ENCODE measurements around the gene NXPH4. TPM values are rescaled to one million over a fixed set of nuclear protein-coding genes. Genes with fewer than 3 reads are reported as not detected.

Gene NXPH4
- total RNA-seq, 2 donors from 2014 or later, result 0.81 TPM; not detected in 1

DNA sequence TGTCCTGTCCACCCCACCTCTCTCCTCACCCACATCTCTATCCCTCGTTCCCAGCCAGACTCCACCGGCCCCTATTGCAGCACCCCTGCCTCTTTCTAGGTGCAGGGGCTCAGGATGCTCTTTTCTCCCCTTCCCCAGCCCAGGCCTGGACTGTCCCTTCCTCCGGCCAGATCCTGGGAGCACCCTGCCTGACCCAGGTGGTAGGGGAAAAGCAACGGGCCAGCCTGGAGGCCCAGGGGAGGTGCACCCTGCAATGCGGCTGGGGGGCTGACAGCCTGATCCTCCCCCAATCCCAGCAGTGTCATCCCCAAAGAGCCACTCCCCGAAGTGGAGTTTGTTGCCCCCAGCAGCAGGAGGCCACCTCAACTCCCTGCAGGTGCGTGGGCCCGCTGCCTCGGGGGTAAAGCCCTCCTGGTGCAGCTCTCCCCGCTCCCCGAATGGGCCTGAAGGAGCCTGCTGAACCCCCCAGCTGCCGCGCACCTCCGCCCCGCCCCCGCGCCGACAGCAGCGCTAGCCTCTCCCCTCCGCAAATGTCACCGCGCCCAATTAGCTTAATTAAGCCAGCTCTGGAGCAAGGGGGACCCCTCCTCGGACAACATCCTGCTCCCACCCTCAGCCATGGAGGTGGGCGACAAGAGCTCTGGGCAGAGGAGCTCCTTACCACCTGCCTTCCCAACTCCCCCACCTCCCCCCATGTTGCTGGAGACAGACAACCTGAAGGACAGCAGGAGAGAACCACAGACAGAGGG is 4.7 kb downstream of the NXPH4 start:
- TF ChIP-seq, protein P1, sequence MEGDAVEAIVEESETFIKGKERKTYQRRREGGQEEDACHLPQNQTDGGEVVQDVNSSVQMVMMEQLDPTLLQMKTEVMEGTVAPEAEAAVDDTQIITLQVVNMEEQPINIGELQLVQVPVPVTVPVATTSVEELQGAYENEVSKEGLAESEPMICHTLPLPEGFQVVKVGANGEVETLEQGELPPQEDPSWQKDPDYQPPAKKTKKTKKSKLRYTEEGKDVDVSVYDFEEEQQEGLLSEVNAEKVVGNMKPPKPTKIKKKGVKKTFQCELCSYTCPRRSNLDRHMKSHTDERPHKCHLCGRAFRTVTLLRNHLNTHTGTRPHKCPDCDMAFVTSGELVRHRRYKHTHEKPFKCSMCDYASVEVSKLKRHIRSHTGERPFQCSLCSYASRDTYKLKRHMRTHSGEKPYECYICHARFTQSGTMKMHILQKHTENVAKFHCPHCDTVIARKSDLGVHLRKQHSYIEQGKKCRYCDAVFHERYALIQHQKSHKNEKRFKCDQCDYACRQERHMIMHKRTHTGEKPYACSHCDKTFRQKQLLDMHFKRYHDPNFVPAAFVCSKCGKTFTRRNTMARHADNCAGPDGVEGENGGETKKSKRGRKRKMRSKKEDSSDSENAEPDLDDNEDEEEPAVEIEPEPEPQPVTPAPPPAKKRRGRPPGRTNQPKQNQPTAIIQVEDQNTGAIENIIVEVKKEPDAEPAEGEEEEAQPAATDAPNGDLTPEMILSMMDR (IDR thresholded peaks at IDR 0.05), result no peak
- peaks cover 28% of the 10 kb centered on the region for H3K27me3 ChIP-seq (replicated peaks; ENCODE audit: insufficient read depth)

DNA sequence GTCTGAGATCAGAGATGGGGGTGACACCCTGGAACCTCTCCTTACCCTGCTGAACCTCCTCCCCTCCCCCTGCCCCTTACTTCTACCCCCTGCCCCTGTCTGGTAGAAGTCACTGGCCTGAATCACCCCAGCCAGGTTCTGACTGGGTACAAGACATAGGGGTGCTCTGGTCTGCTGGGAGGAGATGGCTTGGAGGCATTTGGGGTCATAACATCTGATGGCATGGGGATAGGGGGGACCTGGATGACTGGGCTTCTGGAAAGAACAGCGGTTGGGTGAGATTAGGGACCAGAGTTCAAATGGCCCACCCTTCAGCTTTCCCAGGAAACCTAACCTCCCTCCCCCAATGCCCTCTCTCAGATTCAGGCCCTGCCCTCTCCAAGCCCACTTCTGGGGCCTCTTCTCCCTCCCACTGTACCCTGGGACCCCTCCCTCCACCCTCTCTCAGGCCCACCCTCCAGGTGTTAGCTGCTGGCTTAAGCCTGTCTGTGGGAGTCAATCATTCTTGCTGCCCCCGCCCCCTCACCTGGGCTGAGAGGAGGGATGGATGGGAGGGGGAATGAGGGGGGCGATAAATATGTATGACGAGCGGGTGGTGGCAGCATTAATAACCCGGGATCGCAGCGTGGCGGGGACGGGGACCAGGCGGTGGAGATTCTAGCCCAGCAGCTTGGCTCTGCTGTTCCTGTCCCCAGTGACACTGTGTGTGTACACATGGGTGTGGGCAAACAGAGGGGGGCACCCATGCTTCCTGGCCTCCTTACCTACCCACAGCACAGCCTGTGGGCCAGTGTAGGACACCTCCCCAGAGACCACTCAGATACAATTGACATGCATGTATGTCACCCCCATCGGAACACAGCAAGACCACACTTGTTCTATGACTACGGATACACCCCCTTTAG is 5.9 kb downstream of the NXPH4 start:
- ATAC-seq (ENCODE audit: insufficient number of reproducible peaks, low FRiP score, low read depth) (no peak), DNase-seq (ENCODE audit: low spot score) (no peak)
- Histone ChIP-seq H3K9me3 (no peaks in the 10 kb centered on the region), H3K4me1 (ENCODE audit: control insufficient read depth in 1 of 2, low read depth in 2 of 2) (peaks cover 0 to 7% of the 10 kb centered on the region in 2 donors), H3K36me3 (no peaks in the 10 kb centered on the region), H3K27me3 (replicated peaks; ENCODE audit: insufficient read depth) (peaks cover 28% of the 10 kb centered on the region), H3K4me3 (no peak overlapping the region), H3K27ac (no peak overlapping the region)
- TF ChIP-seq, protein P1 (IDR thresholded peaks at IDR 0.05), result no peak

More for the DNA sequence above, 4.7 kb downstream of the NXPH4 start:
- no peak overlapping the region for H3K4me3 ChIP-seq
- ATAC-seq (ENCODE audit: insufficient number of reproducible peaks, low FRiP score, low read depth), result no peak
- no peaks in the 10 kb centered on the region for H3K36me3 ChIP-seq
- no peak for DNase-seq (ENCODE audit: low spot score)
- H3K27ac ChIP-seq, result no peak overlapping the region
- no peaks in the 10 kb centered on the region for H3K9me3 ChIP-seq
- peaks cover 6 to 13% of the 10 kb centered on the region in 2 donors for H3K4me1 ChIP-seq (ENCODE audit: control insufficient read depth in 1 of 2, low read depth in 2 of 2)

DNA sequence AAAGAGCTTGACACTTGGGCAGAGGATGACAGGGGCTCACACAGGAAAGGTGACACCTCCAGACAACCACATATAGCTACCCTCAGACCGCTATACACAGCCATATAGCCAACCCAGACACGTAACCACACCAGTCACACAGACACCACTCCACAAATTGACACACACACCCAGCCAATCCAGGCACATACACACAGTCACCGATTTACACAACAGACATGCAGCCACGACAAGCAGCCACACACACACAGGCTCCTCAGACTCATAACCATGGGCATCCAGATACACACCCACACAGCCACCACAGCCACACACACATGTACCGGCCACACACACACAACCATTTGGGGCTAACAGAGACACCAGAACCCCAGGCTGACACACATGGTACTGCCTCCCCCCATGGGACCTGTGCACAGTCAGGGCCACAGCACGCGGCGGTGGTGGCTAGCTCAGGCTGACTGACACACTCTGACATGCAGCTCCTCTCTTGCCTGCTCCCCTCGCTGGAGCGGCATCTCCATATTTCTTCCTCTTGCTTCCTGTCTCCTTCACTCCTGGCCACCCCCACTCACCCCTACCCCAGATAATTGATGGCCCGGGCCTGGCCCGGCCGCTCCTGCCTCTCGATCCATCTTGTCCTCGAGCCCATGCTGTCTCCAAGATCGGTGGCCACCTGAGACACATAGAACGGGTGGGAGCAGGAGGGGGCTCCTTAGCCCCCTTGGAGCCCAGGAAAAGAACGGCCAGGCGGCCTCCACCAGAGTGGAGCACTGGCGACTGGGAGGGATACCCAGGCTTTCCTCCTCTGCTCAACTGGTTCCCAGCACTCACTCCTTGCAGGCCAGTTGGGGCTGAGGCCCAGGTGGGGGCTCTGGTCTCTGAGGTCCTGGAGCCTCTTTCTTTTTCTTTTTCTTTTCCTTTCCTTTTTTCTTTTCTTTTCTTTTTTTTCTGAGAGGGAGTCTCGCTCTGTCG is 6.9 kb downstream of the NXPH4 start:
- Histone ChIP-seq H3K9me3 (no peaks in the 10 kb centered on the region), H3K4me1 (ENCODE audit: control insufficient read depth in 1 of 2, low read depth in 2 of 2) (peaks cover 0 to 4% of the 10 kb centered on the region in 2 donors), H3K36me3 (no peaks in the 10 kb centered on the region), H3K27me3 (replicated peaks; ENCODE audit: insufficient read depth) (peaks cover 28% of the 10 kb centered on the region), H3K4me3 (no peak overlapping the region), H3K27ac (no peak overlapping the region)
- TF ChIP-seq, protein P1 (IDR thresholded peaks at IDR 0.05), result no peak
- DNase-seq (ENCODE audit: low spot score), result no peak
- no peak for ATAC-seq (ENCODE audit: insufficient number of reproducible peaks, low FRiP score, low read depth)

DNA sequence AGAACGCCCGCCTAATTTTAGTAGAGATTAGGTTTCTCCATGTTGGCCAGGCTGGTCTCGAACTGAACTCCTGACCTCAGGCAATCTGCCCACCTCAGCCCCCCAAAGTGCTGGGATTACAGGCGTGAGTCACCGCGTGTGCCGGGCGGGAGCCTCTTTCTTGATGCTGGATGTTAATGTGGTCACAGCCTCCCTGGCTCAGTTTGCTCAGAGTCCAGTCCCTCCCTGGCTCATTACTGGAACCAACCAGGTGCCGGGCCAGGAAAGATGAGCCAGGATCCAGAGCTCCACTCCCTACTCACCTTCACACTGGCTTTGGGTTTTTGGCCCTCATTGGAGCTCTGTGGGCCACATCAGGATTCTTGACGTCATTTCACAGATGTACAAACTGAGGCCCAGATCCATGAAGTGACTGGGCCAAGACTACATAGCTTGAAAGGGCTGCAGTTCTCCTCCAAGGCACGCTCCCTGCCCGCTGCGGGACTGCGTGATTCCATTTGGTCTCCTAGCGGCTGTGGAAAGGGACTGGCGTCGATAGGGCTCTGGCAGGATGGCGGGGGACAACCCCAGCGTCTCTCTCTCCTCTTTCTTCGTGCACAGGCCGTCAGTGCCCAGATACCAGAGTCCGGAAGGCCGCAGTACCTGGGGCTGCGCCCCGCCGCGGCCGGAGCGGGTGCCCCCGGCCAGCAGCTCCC is 7.8 kb downstream of the NXPH4 start:
- peak overlapping the region; percentile 42 for H3K4me3 ChIP-seq
- no peak for DNase-seq (ENCODE audit: low spot score)
- TF ChIP-seq, protein P1 (IDR thresholded peaks at IDR 0.05), result no peak
- no peak overlapping the region for H3K27ac ChIP-seq
- no peak for ATAC-seq (ENCODE audit: insufficient number of reproducible peaks, low FRiP score, low read depth)
- H3K36me3 ChIP-seq, result no peaks in the 10 kb centered on the region
- peaks cover 3 to 11% of the 10 kb centered on the region in 2 donors for H3K4me1 ChIP-seq (ENCODE audit: control insufficient read depth in 1 of 2, low read depth in 2 of 2)
- H3K9me3 ChIP-seq, result no peaks in the 10 kb centered on the region
- H3K27me3 ChIP-seq (replicated peaks; ENCODE audit: insufficient read depth), result peaks cover 19% of the 10 kb centered on the region
